Memory B cell (primary cell): ENCODE results near the gene NPY4R2.
"Not testable (repeated sequence)": the region's sequence is repeated elsewhere in the genome, so short reads cannot be mapped to it uniquely, and the experiment has no call there.

Experiments
- ATAC-seq: fragments of 150-1000 bp; cut with Tn5 transposase; 2 replicates; pipeline ENCODE4 v1.10.0; 2021; ENCODE audit warnings: low read depth, mild to moderate bottlenecking, moderate library complexity
- DNase-seq, 2 donors: peaks; one replicate each; pipeline ENCODE4 v3.0.0; 2022; ENCODE audit warnings: low spot score in 2 of 2
- H3K27ac Mint-ChIP-seq: one replicate; pipeline ENCODE4 v1.8.0; 2022; ENCODE audit warnings: mild to moderate bottlenecking, moderate library complexity, mixed read lengths
- H3K27me3 Mint-ChIP-seq: one replicate; pipeline ENCODE4 v1.8.0; 2022; ENCODE audit warnings: mixed read lengths
- H3K36me3 Mint-ChIP-seq: one replicate; pipeline ENCODE4 v1.8.0; 2022; ENCODE audit warnings: mild to moderate bottlenecking, mixed read lengths
- H3K4me1 Mint-ChIP-seq: one replicate; pipeline ENCODE4 v1.8.0; 2022; ENCODE audit warnings: mixed read lengths
- H3K4me3 Mint-ChIP-seq: one replicate; pipeline ENCODE4 v1.8.0; 2022; ENCODE audit warnings: mild to moderate bottlenecking, moderate library complexity, mixed read lengths
- H3K9me3 Mint-ChIP-seq: one replicate; pipeline ENCODE4 v1.8.0; 2022; ENCODE audit warnings: mixed read lengths

Gene NPY4R2

DNA sequence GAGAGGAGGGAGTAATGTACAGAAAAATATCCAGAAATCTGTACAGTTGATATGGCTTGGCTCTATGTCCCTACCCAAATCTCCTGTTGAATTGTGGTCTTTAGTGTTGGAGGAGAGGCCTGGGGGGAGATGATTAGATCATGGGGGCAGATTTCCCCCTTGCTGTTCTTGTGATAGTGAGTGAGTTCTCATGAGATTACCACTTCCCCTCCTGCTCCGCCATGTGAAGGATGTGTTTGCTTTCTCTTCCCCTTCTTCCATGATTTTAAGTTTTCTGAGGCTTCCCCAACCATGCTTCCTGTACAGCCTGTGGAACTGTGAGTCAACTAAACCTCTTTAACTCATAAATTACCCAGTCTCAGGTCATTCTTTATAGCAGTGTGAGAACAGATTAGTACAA lies 29.0 kb downstream of the NPY4R2 start:
- H3K27me3 Mint-ChIP-seq, ATAC-seq, H3K36me3 Mint-ChIP-seq, H3K9me3 Mint-ChIP-seq, DNase-seq, H3K27ac Mint-ChIP-seq, H3K4me3 Mint-ChIP-seq, H3K4me1 Mint-ChIP-seq: not testable (repeated sequence)

- H3K27me3 Mint-ChIP-seq, H3K27ac Mint-ChIP-seq, ATAC-seq, H3K9me3 Mint-ChIP-seq, H3K4me3 Mint-ChIP-seq, H3K4me1 Mint-ChIP-seq, DNase-seq, H3K36me3 Mint-ChIP-seq: not testable (repeated sequence)
Measured at GRCh38 chr10:47957158-47957557, 38.7 kb downstream of the NPY4R2 start.

DNA sequence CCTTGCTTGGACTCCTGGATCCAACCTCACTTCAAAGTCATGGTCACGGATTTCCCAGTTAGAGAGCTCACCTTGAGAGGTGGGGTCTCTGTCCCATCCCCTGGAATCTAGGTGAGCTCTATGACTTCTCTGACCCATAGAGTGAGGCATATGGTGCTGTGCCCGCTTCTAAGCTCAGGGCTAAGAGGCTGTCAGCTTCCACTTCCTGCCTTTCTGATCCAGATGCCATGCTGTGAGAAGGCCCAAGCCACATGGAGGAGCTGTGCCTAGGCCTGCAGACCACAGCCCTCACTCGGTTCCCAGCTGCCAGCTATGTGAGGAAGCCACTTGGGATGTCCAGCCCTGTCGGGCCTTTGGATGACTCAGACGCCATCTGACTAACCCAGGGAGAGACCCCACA lies 41.2 kb downstream of the NPY4R2 start:
- H3K4me1 Mint-ChIP-seq: not testable (repeated sequence)

GRCh38 chr10:47960699-47961098 lies 42.2 kb downstream of the NPY4R2 start:
- H3K4me3 Mint-ChIP-seq, H3K4me1 Mint-ChIP-seq, H3K27ac Mint-ChIP-seq, H3K27me3 Mint-ChIP-seq, H3K9me3 Mint-ChIP-seq, H3K36me3 Mint-ChIP-seq, DNase-seq, ATAC-seq: not testable (repeated sequence)

More for the DNA sequence above, 41.2 kb downstream of the NPY4R2 start:
- not testable (repeated sequence) for H3K27me3 Mint-ChIP-seq, H3K27ac Mint-ChIP-seq, ATAC-seq, DNase-seq, H3K36me3 Mint-ChIP-seq, H3K4me3 Mint-ChIP-seq, H3K9me3 Mint-ChIP-seq

- ATAC-seq, H3K27ac Mint-ChIP-seq, H3K4me3 Mint-ChIP-seq, DNase-seq, H3K9me3 Mint-ChIP-seq, H3K36me3 Mint-ChIP-seq, H3K4me1 Mint-ChIP-seq, H3K27me3 Mint-ChIP-seq: not testable (repeated sequence)
Measured at GRCh38 chr10:47962785-47963184, 44.3 kb downstream of the NPY4R2 start.

DNA sequence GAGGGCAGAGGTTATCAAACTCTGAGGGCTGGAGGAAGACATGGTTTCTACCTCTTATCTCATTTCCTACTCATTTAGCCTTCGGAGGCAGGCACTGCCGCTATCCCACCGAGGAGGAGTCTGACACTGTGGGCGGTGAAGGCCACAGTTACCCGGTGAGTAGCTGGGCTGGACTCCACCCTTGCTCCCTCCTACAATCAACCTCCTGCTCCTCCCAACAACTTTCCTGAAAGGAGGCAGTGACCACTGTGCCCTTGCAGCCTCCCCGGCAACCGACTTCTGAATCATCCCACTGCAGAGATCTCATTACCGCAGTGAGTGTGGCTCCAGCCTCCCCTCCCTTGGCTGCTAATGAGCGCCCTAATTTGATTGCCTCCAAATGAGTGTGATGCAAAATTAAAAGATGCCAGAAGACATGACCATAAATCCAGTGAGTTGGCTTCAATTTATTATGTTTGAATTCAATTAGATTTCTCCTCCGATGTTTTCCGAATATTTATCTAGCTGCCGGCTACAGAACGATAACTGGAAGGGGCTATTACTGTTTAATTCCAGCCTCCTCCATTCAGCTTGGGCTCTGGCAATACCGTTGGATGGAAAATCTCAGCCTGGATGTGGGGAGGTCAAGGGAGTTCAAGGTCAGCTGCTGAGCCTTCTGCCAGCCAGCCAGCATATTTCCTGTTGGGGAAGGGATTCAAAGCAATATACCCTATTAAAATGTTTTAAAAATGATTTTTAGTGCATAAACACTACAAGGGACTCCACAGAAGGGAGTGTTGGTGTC lies 46.0 kb downstream of the NPY4R2 start:
- not testable (repeated sequence) for H3K4me3 Mint-ChIP-seq, H3K27ac Mint-ChIP-seq, H3K27me3 Mint-ChIP-seq, H3K9me3 Mint-ChIP-seq, H3K4me1 Mint-ChIP-seq, H3K36me3 Mint-ChIP-seq, ATAC-seq, DNase-seq

- not testable (repeated sequence) for H3K36me3 Mint-ChIP-seq, H3K9me3 Mint-ChIP-seq, H3K27me3 Mint-ChIP-seq, DNase-seq, ATAC-seq, H3K27ac Mint-ChIP-seq, H3K4me1 Mint-ChIP-seq, H3K4me3 Mint-ChIP-seq
Measured at GRCh38 chr10:47968988-47969387, 50.5 kb downstream of the NPY4R2 start.

- ATAC-seq, H3K9me3 Mint-ChIP-seq, H3K27ac Mint-ChIP-seq, DNase-seq, H3K27me3 Mint-ChIP-seq, H3K36me3 Mint-ChIP-seq, H3K4me3 Mint-ChIP-seq, H3K4me1 Mint-ChIP-seq: not testable (repeated sequence)
Measured at GRCh38 chr10:47970047-47970446, 51.6 kb downstream of the NPY4R2 start.

- not testable (repeated sequence) for H3K9me3 Mint-ChIP-seq, H3K27ac Mint-ChIP-seq, DNase-seq, ATAC-seq, H3K27me3 Mint-ChIP-seq, H3K4me1 Mint-ChIP-seq, H3K4me3 Mint-ChIP-seq, H3K36me3 Mint-ChIP-seq
Measured at GRCh38 chr10:47971598-47971997, 53.1 kb downstream of the NPY4R2 start.

DNA sequence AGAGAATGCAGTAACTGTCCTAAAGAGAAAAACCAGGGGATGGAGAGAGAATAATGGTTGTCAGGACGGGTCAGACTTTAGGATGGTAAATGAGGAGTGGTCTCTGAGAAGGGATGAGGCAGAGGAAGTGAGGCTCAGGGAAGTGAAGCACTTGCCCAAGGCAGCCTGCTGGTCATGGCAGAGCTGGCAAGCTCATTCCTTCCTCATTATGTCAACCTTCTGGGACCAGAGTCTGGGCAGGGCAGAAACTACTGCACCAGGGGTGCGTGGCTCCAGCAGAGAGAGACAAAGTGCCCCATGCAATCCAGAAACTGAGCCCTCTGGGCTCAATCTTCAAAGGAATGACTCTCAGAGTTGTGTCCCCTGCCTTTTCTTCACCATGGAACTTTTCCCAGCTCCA lies 53.6 kb downstream of the NPY4R2 start:
- H3K9me3 Mint-ChIP-seq, H3K4me3 Mint-ChIP-seq, H3K27ac Mint-ChIP-seq, DNase-seq, ATAC-seq, H3K36me3 Mint-ChIP-seq, H3K4me1 Mint-ChIP-seq, H3K27me3 Mint-ChIP-seq: not testable (repeated sequence)
